GM12878 (cell line): ENCODE results near the gene CLMP. TPM values are rescaled to one million over a fixed set of nuclear protein-coding genes. Genes with fewer than 3 reads are reported as not detected.
A peak's percentile ranks its signal among the peaks of the same experiment; 100 is the strongest.

Source experiments
- ATAC-seq: fragments of 200-7000 bp; cut with Tn5 transposase; 3 replicates; pipeline ENCODE4 v1.9.1; 2020; ENCODE audit warnings: mild to moderate bottlenecking, moderate library complexity
- BruUV-seq: library from RNA; stranded (reverse); fragments of 400-500 nt; replicated peaks from 2 replicates; lab custom pipeline; 2021; lab: Mats Ljungman, UMichigan
- CTCF ChIA-PET: fragments of 300-600 bp; sonication (Branson Sonifier 250); formaldehyde crosslinking; extraction: SDS; loops from one replicate; lab custom pipeline; 2021; ENCODE audit warnings: inconsistent platforms; lab: Yijun Ruan, JAX
- POLR2A ChIA-PET: fragments of 350-600 bp; formaldehyde crosslinking; extraction: SDS; loops from one replicate; lab custom pipeline; 2021; ENCODE audit warnings: inconsistent platforms; lab: Charles Lee
- RAD21 ChIA-PET: fragments of 300-600 bp; sonication (Branson Sonifier 250); formaldehyde crosslinking; loops from one replicate; lab custom pipeline; 2023; ENCODE audit warnings: antibody characterized with exemption; ENCODE audit not compliant: unreplicated experiment; lab: Charles Lee
- SMC1A ChIA-PET: fragments of 300-600 bp; sonication (Branson Sonifier 250); formaldehyde crosslinking; loops from one replicate; lab custom pipeline; 2023; ENCODE audit not compliant: unreplicated experiment, uncharacterized antibody; lab: Charles Lee
- DNase-seq: peaks from one replicate; pipeline ENCODE4 v3.0.0-alpha.2; 2011; ENCODE audit warnings: low read depth, low spot score
- FAIRE-seq: peaks from 3 replicates; lab custom pipeline; 2011; peaks lifted over from hg19 to GRCh38; lab: Jason Lieb, UNC
- H2AFZ ChIP-seq: 2 replicates; pipeline ENCODE4 v1.6.0; 2011; ENCODE audit warnings: low read depth, low read length, control low read depth; ENCODE audit not compliant: control insufficient read depth
- H3K27ac ChIP-seq: 2 replicates; pipeline ENCODE4 v1.5.1; 2011; ENCODE audit warnings: control low read depth; ENCODE audit not compliant: control insufficient read depth, insufficient read depth
- H3K27me3 ChIP-seq, 2 experiments: replicated peaks in 1 of 2; 2 replicates each; pipeline versions ENCODE4 v1.6.0 to v1.6.1; 2011; ENCODE audit warnings: low read length in 1 of 2; ENCODE audit not compliant: control insufficient read depth in 2 of 2, insufficient read depth in 2 of 2
- H3K36me3 ChIP-seq, 2 experiments: 2 replicates each; pipeline ENCODE4 v1.5.1; 2011; ENCODE audit warnings: low read length in 1 of 2; ENCODE audit not compliant: control insufficient read depth in 2 of 2, insufficient read depth in 2 of 2
- H3K4me1 ChIP-seq: 2 replicates; pipeline ENCODE4 v1.6.1; 2011; ENCODE audit warnings: mild to moderate bottlenecking, low read length, moderate library complexity, mixed read lengths; ENCODE audit not compliant: control insufficient read depth, insufficient read depth
- H3K4me2 ChIP-seq: 2 replicates; pipeline ENCODE4 v1.6.0; 2011; ENCODE audit warnings: control low read depth; ENCODE audit not compliant: control insufficient read depth, insufficient read depth
- H3K4me3 ChIP-seq: fragments of 200-600 bp; sonication (generic); 2 replicates; pipeline ENCODE4 v1.5.1; 2016
- H3K79me2 ChIP-seq: 2 replicates; pipeline ENCODE4 v1.6.0; 2011; ENCODE audit warnings: low read length; ENCODE audit not compliant: control insufficient read depth, insufficient read depth
- H3K9ac ChIP-seq: 2 replicates; pipeline ENCODE4 v1.8.0; 2011; ENCODE audit warnings: low read length, control low read depth, mixed read lengths; ENCODE audit not compliant: control insufficient read depth, insufficient read depth
- H3K9me3 ChIP-seq: replicated peaks from 3 replicates; pipeline ENCODE4 v1.5.1; 2011; ENCODE audit warnings: mild to moderate bottlenecking, low read length; ENCODE audit not compliant: control insufficient read depth, insufficient read depth
- H4K20me1 ChIP-seq: 2 replicates; pipeline ENCODE4 v1.6.0; 2011; ENCODE audit not compliant: control insufficient read depth, insufficient read depth
- BCL11A ChIP-seq: IDR thresholded peaks from 2 replicates; pipeline ENCODE4 v1.6.1; 2011; ENCODE audit warnings: low read depth, low read length
- CEBPZ ChIP-seq: fragments of 150-350 bp; IDR thresholded peaks from 2 replicates; pipeline ENCODE4 v1.6.1; 2016; ENCODE audit warnings: low read depth, low read length
- FOS ChIP-seq: IDR thresholded peaks from 3 replicates; pipeline ENCODE4 v1.6.1; 2011; ENCODE audit warnings: borderline replicate concordance; ENCODE audit not compliant: insufficient read length; ENCODE audit errors: extremely low read depth
- JUNB ChIP-seq: IDR thresholded peaks from 2 replicates; pipeline ENCODE4 v1.6.1; 2016; ENCODE audit warnings: antibody characterized with exemption, mild to moderate bottlenecking
- RAD51 ChIP-seq: fragments of 450-650 bp; IDR thresholded peaks from 2 replicates; pipeline ENCODE4 v1.6.1; 2016; ENCODE audit warnings: moderate library complexity, mild to moderate bottlenecking, inconsistent platforms
- RUNX3 ChIP-seq: IDR thresholded peaks from 2 replicates; pipeline ENCODE4 v1.6.1; 2012; ENCODE audit warnings: low read length, inconsistent platforms
- SIX5 ChIP-seq: IDR thresholded peaks from 2 replicates; pipeline ENCODE4 v1.6.1; 2011; ENCODE audit warnings: mild to moderate bottlenecking, low read depth, low read length, moderate library complexity; ENCODE audit not compliant: severe bottlenecking
- TBL1XR1 ChIP-seq: IDR thresholded peaks from 2 replicates; pipeline ENCODE4 v1.6.1; 2012; ENCODE audit warnings: low read depth, low read length, improper control_type of control experiment
- ZZZ3 ChIP-seq: IDR thresholded peaks from 2 replicates; pipeline ENCODE4 v1.6.1; 2011; ENCODE audit warnings: low read depth; ENCODE audit not compliant: control insufficient read depth, insufficient read length
- WGBS: methylation state at CpG from one replicate; pipeline ENCODE4 v1.1.6; 2016; ENCODE audit warnings: low lambda C conversion rate; ENCODE audit not compliant: insufficient replicate concordance, insufficient coverage; ENCODE audit errors: missing lambda C conversion rate; 5-methylcytosine and 5-hydroxymethylcytosine counted together
- in situ Hi-C: fragments of 300-500 bp; cut with MboI; formaldehyde crosslinking; loops from 9 replicates; pipeline ENCODE4 v1.14.3; 2018; ENCODE audit warnings: mixed read lengths
- intact Hi-C: fragments of 100-400 bp; cut with micrococcal nuclease; formaldehyde crosslinking; loops from one replicate; pipeline ENCODE4 v1.14.2; 2022; ENCODE audit not compliant: unreplicated experiment
- polyA plus RNA-seq, 11 experiments: library from polyadenylated mRNA; depleted of rRNA in 4 of 11; unstranded in 6 of 11; stranded (reverse) in 5 of 11; fragments of >200 nt; fragmentation: Nextera tagmentation in 4 of 11; fragmentation: Illumina TruSeq in 1 of 11; extraction: Ambion mirVana in 4 of 11; extraction: Trizol in 1 of 11; gene quantifications; 1 replicate in 1 of 11; 2 replicates in 10 of 11; pipeline versions ENCODE4 v1.2.1 to v1.2.3, GENCODE V29; 2011 to 2016; ENCODE audit warnings: inconsistent platforms in 2 of 11, missing spikeins in 2 of 11, low read depth in 1 of 11
- total RNA-seq, 4 experiments: library from RNA; depleted of rRNA in 3 of 4; stranded (reverse); fragments of >200 nt in 3 of 4; fragmentation: Illumina TruSeq in 1 of 4; extraction: Trizol in 1 of 4; gene quantifications; 2 replicates each; pipeline versions ENCODE4 v1.2.1 to v1.2.3, GENCODE V29; 2013 to 2021

Gene CLMP
- total and polyA plus RNA-seq, 10 of the 15 experiments (the other 5 are each of a cell fraction or from before 2014, with no cell fraction given) = 0.01 to 0.71 (median 0.20) TPM; not detected in 4

DNA sequence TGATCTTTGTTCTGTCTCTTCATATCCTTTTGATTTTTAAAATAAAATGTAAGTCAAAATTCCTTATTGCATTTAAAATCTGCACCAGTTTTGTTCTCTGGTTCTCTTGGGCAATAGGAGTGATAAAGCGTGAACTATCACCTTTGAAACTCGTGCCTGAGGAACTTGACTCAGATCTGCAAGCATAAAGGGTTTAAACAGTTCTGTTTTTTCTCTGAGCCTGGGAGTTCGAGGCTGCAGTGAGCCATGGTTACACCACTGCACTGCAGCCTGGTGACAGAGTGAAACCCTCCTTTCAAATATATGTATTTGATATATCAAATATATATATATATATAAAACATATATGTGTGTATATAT, 38.9 kb upstream of the CLMP start:
- intact Hi-C loops = no loop called here
- ATAC-seq (0 out of 3 replicates have a peak, but pooled peaks have one; percentile 20), FAIRE-seq (no peak), DNase-seq (no peak)
- H3K4me3 ChIP-seq = no peak overlapping the region
- no peak for TF ChIP-seq SIX5
- in situ Hi-C loops = no loop called here
- 47% methylated on average over 3 of the region's 3 CpGs for WGBS
- no peaks in the 10 kb centered on the region for H3K9me3 ChIP-seq
- no peaks in the 10 kb centered on the region for H3K79me2 ChIP-seq
- ChIA-PET SMC1A (interaction anchor here (0.7 to 1.5 kb wide), 6 partner anchors 10 to 174 kb away, joined by 3 to 4 read pairs (median 3); no protein-coding TSS in a partner anchor), POLR2A (no interaction called here), CTCF (interaction anchor here (0.7 to 3.9 kb wide), 6 partner anchors 13 to 346 kb away, joined by 3 to 21 read pairs (median 3); no protein-coding TSS in a partner anchor), RAD21 (interaction anchor here (0.8 to 1.4 kb wide), 3 partner anchors 27 to 179 kb away, joined by 3 to 4 read pairs (median 4); no protein-coding TSS in a partner anchor)
- H3K4me2 ChIP-seq = peak overlapping the region; percentile 56; the same call in 1 of the 2 replicates
- peaks cover 0 to 2% of the 10 kb centered on the region in 2 experiments; a peak in 1 of 4 replicates for H3K27me3 ChIP-seq
- peak overlapping the region; percentile 41; the same call in 1 of the 2 replicates for H3K27ac ChIP-seq
- H2AFZ ChIP-seq = peak overlapping the region; percentile 60; the same call in 1 of the 2 replicates
- no peaks in the 10 kb centered on the region for H3K36me3 ChIP-seq
- H3K4me1 ChIP-seq = peaks cover 8% of the 10 kb centered on the region
- no TSS peak for BruUV-seq
- no peak overlapping the region for H3K9ac ChIP-seq
- no peaks in the 10 kb centered on the region for H4K20me1 ChIP-seq

DNA sequence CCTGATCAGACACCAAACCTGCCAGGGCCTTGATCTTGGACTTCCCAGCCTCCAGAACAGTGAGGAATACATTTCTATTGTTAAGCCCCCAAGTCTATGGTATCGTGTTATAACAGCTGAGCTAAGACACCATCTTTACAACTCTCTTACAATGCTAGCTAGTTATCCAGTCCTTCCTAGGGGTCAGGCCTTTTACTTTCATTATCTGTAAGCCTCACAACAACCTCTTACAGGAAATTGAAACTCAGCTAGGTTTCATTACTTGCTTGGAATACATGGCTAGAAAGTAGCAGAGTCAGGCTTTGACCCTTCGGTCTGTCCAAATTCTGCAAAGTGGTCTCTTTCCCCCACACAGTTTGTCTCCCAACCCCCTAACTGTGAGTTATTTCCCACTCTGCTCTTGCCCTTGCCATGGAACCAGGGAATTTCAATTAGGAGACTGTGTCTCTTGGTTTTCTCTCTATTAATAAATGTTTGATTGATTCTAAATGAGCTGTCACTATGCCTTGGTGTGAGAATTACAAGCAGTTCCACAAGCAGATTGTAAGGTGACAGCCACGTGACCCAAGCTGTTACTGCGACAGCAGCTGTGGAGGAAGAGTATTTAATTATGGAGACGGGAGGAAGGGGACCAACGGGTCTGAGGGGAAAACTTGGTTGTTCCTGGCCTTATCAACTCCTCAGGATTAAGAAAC, 38.4 kb upstream of the CLMP start:
- ChIA-PET SMC1A (interaction anchor here (0.7 to 1.5 kb wide), 6 partner anchors 11 to 174 kb away, joined by 3 to 4 read pairs (median 3); no protein-coding TSS in a partner anchor), RAD21 (interaction anchor here (0.6 to 1.4 kb wide), 5 partner anchors 28 to 279 kb away, joined by 3 to 4 read pairs (median 3); no protein-coding TSS in a partner anchor), POLR2A (interaction anchor here (0.7 kb wide), 1 partner anchor 131 kb away, joined by 3 read pairs; no protein-coding TSS in a partner anchor), CTCF (interaction anchor here (0.7 to 3.9 kb wide), 9 partner anchors 14 to 347 kb away, joined by 3 to 21 read pairs (median 3); no protein-coding TSS in a partner anchor)
- peak overlapping the region; percentile 41 for H3K27ac ChIP-seq
- H3K4me3 ChIP-seq = no peak overlapping the region; the same call in 1 of the 2 replicates
- FAIRE-seq = peak; percentile 88
- in situ Hi-C loops (no loop called here), intact Hi-C loops (no loop called here)
- peak; percentile 34 for DNase-seq
- H3K9ac ChIP-seq = no peak overlapping the region
- 47% methylated on average over 6 of the region's 6 CpGs for WGBS
- H3K36me3 ChIP-seq = no peaks in the 10 kb centered on the region
- peaks cover 8% of the 10 kb centered on the region for H3K4me1 ChIP-seq
- H3K27me3 ChIP-seq = peaks cover 0 to 2% of the 10 kb centered on the region in 2 experiments; a peak in 1 of 4 replicates
- ATAC-seq = peak; percentile 95
- no peaks in the 10 kb centered on the region for H3K9me3 ChIP-seq
- H3K79me2 ChIP-seq = no peaks in the 10 kb centered on the region
- peak overlapping the region; percentile 60 for H2AFZ ChIP-seq
- H3K4me2 ChIP-seq = peak overlapping the region; percentile 56
- no peaks in the 10 kb centered on the region for H4K20me1 ChIP-seq
- no TSS peak for BruUV-seq
- TF ChIP-seq CEBPZ = no peak
- TF ChIP-seq ZZZ3 = no peak
- no peak for TF ChIP-seq RUNX3
- TF ChIP-seq TBL1XR1 = no peak
- no peak for TF ChIP-seq FOS
- peak; percentile 80 for TF ChIP-seq RAD51
- TF ChIP-seq BCL11A = no peak
- peak; percentile 59 for TF ChIP-seq JUNB
